Upper lobe of right lung (tissue), 1 donor: ENCODE results near the gene HNRNPA1. TPM values are rescaled to one million over a fixed set of nuclear protein-coding genes. Genes with fewer than 3 reads are reported as not detected.
"Not testable (repeated sequence)": the region's sequence is repeated elsewhere in the genome, so short reads cannot be mapped to it uniquely, and the experiment has no call there.

Experiments used
- ATAC-seq: fragments of 200-7000 bp; cut with Tn5 transposase; one replicate; pipeline ENCODE4 v1.9.1; 2020; ENCODE audit warnings: mild to moderate bottlenecking, moderate library complexity
- DNase-seq: peaks from one replicate; pipeline ENCODE4 v3.0.0-alpha.2; 2020
- H3K27ac ChIP-seq: fragments of 200-600 bp; one replicate; pipeline ENCODE4 v1.8.0; 2022
- H3K27me3 ChIP-seq: fragments of 200-600 bp; one replicate; pipeline ENCODE4 v1.8.0; 2022; ENCODE audit warnings: mild to moderate bottlenecking
- H3K36me3 ChIP-seq: fragments of 200-600 bp; one replicate; pipeline ENCODE4 v1.8.0; 2022
- H3K4me1 ChIP-seq: fragments of 200-600 bp; one replicate; pipeline ENCODE4 v1.8.0; 2022
- H3K4me3 ChIP-seq: fragments of 200-600 bp; one replicate; pipeline ENCODE4 v1.8.0; 2022; ENCODE audit warnings: mild to moderate bottlenecking
- H3K9me3 ChIP-seq: fragments of 200-600 bp; one replicate; pipeline ENCODE4 v1.8.0; 2022
- intact Hi-C: fragments of 100-400 bp; cut with DNase I; formaldehyde crosslinking; loops from one replicate; pipeline ENCODE4 v1.11.0; 2022
- total RNA-seq: library from RNA; stranded (reverse); fragmentation: NEBNext Ultra II Directional; extraction: Animal tissue kit (Norgen Biotek cat#: 25700); gene quantifications from one replicate; pipeline ENCODE4 v1.2.1, GENCODE V29; 2021
- TF ChIP-seq, protein P1 (sequence below): fragments of 200-600 bp; IDR thresholded peaks from one replicate; pipeline ENCODE4 v1.8.0; 2022; ENCODE audit warnings: antibody characterized with exemption
- donor health status: DM: no; HTN: yes; CAD: no; lungs with severe emphysema.

HNRNPA1 gene
- total RNA-seq, 1 donor from 2014 or later, result 498 TPM

DNA sequence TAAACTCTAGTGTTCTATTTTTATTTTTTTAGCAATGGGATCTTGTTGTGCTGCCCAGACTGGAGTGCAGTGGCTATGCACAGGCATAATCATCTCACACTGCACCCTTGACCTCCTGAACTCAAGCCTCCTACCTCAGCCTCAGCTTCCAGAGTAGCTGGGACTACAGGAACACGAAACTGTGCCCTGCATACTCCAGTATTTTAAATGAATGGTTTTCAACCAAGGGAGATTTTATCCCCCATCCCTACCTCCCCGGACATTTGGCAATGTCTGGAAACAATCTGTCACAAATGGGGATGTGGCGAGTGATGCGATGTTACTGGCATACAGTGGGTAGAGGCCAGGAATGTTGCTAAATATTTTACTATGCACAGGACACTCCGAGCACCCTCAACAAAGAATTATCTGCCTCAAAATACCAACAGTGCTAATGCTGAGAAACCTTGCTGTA, 2.7 kb upstream of the HNRNPA1 start:
- DNase-seq, result no peak
- intact Hi-C loops, result no loop called here
- Histone ChIP-seq H3K27me3 (no peaks in the 10 kb centered on the region), H3K27ac (peak overlapping the region; percentile 98), H3K4me1 (peaks cover 31% of the 10 kb centered on the region), H3K4me3 (peak overlapping the region; percentile 95), H3K36me3 (peaks cover 23% of the 10 kb centered on the region), H3K9me3 (no peaks in the 10 kb centered on the region)
- TF ChIP-seq, protein P1, sequence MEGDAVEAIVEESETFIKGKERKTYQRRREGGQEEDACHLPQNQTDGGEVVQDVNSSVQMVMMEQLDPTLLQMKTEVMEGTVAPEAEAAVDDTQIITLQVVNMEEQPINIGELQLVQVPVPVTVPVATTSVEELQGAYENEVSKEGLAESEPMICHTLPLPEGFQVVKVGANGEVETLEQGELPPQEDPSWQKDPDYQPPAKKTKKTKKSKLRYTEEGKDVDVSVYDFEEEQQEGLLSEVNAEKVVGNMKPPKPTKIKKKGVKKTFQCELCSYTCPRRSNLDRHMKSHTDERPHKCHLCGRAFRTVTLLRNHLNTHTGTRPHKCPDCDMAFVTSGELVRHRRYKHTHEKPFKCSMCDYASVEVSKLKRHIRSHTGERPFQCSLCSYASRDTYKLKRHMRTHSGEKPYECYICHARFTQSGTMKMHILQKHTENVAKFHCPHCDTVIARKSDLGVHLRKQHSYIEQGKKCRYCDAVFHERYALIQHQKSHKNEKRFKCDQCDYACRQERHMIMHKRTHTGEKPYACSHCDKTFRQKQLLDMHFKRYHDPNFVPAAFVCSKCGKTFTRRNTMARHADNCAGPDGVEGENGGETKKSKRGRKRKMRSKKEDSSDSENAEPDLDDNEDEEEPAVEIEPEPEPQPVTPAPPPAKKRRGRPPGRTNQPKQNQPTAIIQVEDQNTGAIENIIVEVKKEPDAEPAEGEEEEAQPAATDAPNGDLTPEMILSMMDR, result no peak
- no peak for ATAC-seq

DNA sequence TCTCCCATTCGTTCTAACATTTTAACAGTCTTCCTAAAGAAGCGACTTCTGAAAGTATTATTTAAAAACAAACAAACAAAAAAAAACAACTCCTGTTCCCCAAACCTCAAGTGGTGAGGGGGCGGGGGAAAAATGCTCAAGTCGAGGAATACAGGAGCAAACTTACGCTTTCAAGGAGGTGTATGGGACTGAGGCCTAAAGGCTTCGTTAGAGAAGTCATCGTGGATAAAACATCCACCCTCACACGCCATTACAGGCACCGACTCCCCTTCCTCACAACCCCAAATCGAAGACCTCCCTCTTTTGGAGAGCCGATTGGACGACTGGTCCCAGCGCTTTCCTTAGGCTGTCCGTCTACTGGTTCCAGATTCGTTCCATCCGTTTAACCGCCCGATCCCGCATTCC, 1.3 kb upstream of the HNRNPA1 start:
- H3K4me1 ChIP-seq, result peaks cover 45% of the 10 kb centered on the region
- peak overlapping the region; percentile 98 for H3K27ac ChIP-seq
- H3K27me3 ChIP-seq, result no peaks in the 10 kb centered on the region
- H3K4me3 ChIP-seq, result peak overlapping the region; percentile 95
- DNase-seq (no peak), ATAC-seq (no peak)
- peaks cover 28% of the 10 kb centered on the region for H3K36me3 ChIP-seq
- intact Hi-C loops, result no loop called here
- TF ChIP-seq, protein P1, result no peak
- no peaks in the 10 kb centered on the region for H3K9me3 ChIP-seq

- no peaks in the 10 kb centered on the region for H3K9me3 ChIP-seq
- intact Hi-C loops, result no loop called here
- peak within 1 kb of the TSS; percentile 95 for H3K4me3 ChIP-seq
- peak; percentile 99 for DNase-seq
- TF ChIP-seq, protein P1, result no peak
- no peaks in the 10 kb centered on the region for H3K27me3 ChIP-seq
- peaks cover 50% of the 10 kb centered on the region for H3K4me1 ChIP-seq
- H3K36me3 ChIP-seq, result peaks cover 33% of the 10 kb centered on the region
- peak; percentile 90 for ATAC-seq
- peak within 1 kb of the TSS; percentile 98 for H3K27ac ChIP-seq
Observed at GRCh38 chr12:54279632-54280467, 676 bp upstream of the HNRNPA1 start, which contains the start of gene CBX5. Gene CBX5 (minus strand): TSS chr12:54280122. CDS start chr12:54257650, 22,472 bp downstream.

GRCh38 chr12:54281261-54281638, 724 bp downstream of the HNRNPA1 start:
- Histone ChIP-seq H3K4me1 (peaks cover 61% of the 10 kb centered on the region), H3K27ac (peak overlapping the region; percentile 98), H3K4me3 (peak overlapping the region; percentile 95), H3K36me3 (peaks cover 47% of the 10 kb centered on the region)
- intact Hi-C loops, DNase-seq, ATAC-seq, H3K9me3 ChIP-seq, H3K27me3 ChIP-seq: not testable (repeated sequence)

GRCh38 chr12:54281694-54282093, 1.2 kb downstream of the HNRNPA1 start:
- ATAC-seq, result not testable (repeated sequence)
- H3K36me3 ChIP-seq, result peaks cover 51% of the 10 kb centered on the region

DNA sequence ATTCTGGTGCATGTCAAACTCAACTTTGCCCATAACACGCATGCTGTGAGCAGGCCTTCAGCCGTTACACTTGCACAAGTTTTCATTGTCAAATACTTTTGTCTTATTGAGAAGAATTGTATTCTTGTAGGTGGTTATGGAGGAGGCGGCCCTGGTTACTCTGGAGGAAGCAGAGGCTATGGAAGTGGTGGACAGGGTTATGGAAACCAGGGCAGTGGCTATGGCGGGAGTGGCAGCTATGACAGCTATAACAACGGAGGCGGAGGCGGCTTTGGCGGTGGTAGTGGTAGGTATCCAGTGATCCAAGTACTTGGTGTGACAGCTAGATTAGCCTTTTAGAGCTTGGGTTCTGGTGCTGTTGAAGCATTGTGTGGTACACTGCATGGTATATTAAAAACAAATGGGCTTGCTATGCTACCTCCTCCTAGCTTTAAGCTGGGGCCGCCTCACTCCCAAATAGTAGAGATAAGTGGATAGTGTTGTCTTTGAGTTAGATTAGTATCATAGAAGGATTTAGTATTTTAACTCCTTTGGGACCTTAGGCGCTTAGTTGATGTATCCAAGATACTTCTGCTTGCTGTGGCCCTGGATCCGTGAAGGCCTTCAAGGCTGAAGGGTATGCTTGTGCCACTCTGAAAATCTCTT, 2.5 kb downstream of the HNRNPA1 start:
- Histone ChIP-seq H3K4me3 (peak overlapping the region; percentile 95), H3K36me3 (peaks cover 65% of the 10 kb centered on the region), H3K4me1 (peaks cover 63% of the 10 kb centered on the region), H3K9me3 (no peaks in the 10 kb centered on the region), H3K27ac (no peak overlapping the region), H3K27me3 (no peaks in the 10 kb centered on the region)
- TF ChIP-seq, protein P1, result no peak
- ATAC-seq (no peak), DNase-seq (no peak)
- intact Hi-C loops, result no loop called here

More at GRCh38 chr12:54281694-54282093, 1.2 kb downstream of the HNRNPA1 start:
- H3K27me3 ChIP-seq, intact Hi-C loops, DNase-seq, H3K9me3 ChIP-seq: not testable (repeated sequence)
- peak overlapping the region; percentile 95 for H3K4me3 ChIP-seq
- peaks cover 66% of the 10 kb centered on the region for H3K4me1 ChIP-seq
- peak overlapping the region; percentile 98 for H3K27ac ChIP-seq

- H3K27ac ChIP-seq, DNase-seq, H3K27me3 ChIP-seq, H3K9me3 ChIP-seq, intact Hi-C loops, ATAC-seq: not testable (repeated sequence)
- H3K36me3 ChIP-seq, result peaks cover 74% of the 10 kb centered on the region
- peak overlapping the region; percentile 95 for H3K4me3 ChIP-seq
- H3K4me1 ChIP-seq, result peaks cover 54% of the 10 kb centered on the region
Observed at GRCh38 chr12:54284070-54284780, 3.7 kb downstream of the HNRNPA1 start.
